PFSK-1 (cell line): ENCODE measurements around the gene DOLPP1.

Experiments
- FOXP2 ChIP-seq: optimal IDR thresholded peaks from 2 replicates; pipeline ENCODE3; 2011; ENCODE audit warnings: borderline replicate concordance, control low read depth, inconsistent platforms; ENCODE audit not compliant: insufficient read depth; ENCODE audit errors: extremely low read length, extremely low read depth
- POLR2AphosphoS5 ChIP-seq: IDR thresholded peaks from 2 replicates; pipeline ENCODE4 v1.6.1; 2012; ENCODE audit warnings: low read depth, mild to moderate bottlenecking, control low read depth, low read length, moderate library complexity
- REST ChIP-seq, 2 experiments: IDR thresholded peaks; 2 replicates each; pipeline versions ENCODE4 v1.6.1 to v1.8.0; 2011 to 2012; ENCODE audit warnings: low read depth in 2 of 2, low read length in 2 of 2, control low read depth in 1 of 2, inconsistent platforms in 1 of 2, mild to moderate bottlenecking in 1 of 2, moderate library complexity in 1 of 2; ENCODE audit not compliant: insufficient read depth in 1 of 2
- TAF1 ChIP-seq: IDR thresholded peaks from 2 replicates; pipeline ENCODE4 v1.6.1; 2012; ENCODE audit warnings: low read length, control low read depth, borderline replicate concordance; ENCODE audit not compliant: insufficient read depth

GRCh38 chr9:129078691-129079503, 2.0 kb upstream of the DOLPP1 start:
- TF ChIP-seq POLR2AphosphoS5 (no peak), REST (IDR thresholded peaks at IDR 0.05; ENCODE audit: insufficient read depth in 1 of 2, low read depth in 2 of 2, low read length in 2 of 2) (no peak), TAF1 (no peak), FOXP2 (no peak)
